ENCODE data around the gene FNTB.

FNTB gene

GRCh38 chr14:64993266-64993930, 6.7 kb downstream of the FNTB start:
- peaks cover 0 to 2% of the 10 kb centered on the region in 2 experiments for H3K36me3 ChIP-seq (ENCODE audit: control insufficient read depth in 1 of 2, insufficient read depth in 2 of 2, low read length in 2 of 2)
- H4K91ac ChIP-seq (ENCODE audit: low read depth, low read length): no peak overlapping the region
- no peak overlapping the region for H2AFZ ChIP-seq (ENCODE audit: insufficient read depth, low read length, poor library complexity)
- H3K4me1 ChIP-seq (ENCODE audit: control insufficient read depth in 1 of 2, insufficient read depth in 2 of 2, low read length in 2 of 2): peaks cover 0 to 2% of the 10 kb centered on the region in 2 experiments
- DNase-seq: no peak
- no peaks in the 10 kb centered on the region for H3K79me2 ChIP-seq (ENCODE audit: control insufficient read depth, insufficient read depth, low read length, poor library complexity)
- no peak overlapping the region for H3K18ac ChIP-seq (ENCODE audit: low read length)
- no peaks in the 10 kb centered on the region for H3K79me1 ChIP-seq (ENCODE audit: low read length)
- no peak overlapping the region for H4K8ac ChIP-seq (ENCODE audit: low read depth, low read length)
- no peak overlapping the region for H3K14ac ChIP-seq (ENCODE audit: low read length)
- no peak overlapping the region for H2BK120ac ChIP-seq (ENCODE audit: insufficient read depth, low read length, poor library complexity)
- H3K9me3 ChIP-seq (ENCODE audit: insufficient read depth, low read depth, low read length): no peaks in the 10 kb centered on the region
- H4K12ac ChIP-seq (ENCODE audit: low read depth, low read length): no peak overlapping the region
- no peak overlapping the region for H2AK5ac ChIP-seq (ENCODE audit: low read length)
- no peak overlapping the region for H2BK12ac ChIP-seq (ENCODE audit: low read length)
- no peak overlapping the region for H3K27ac ChIP-seq (ENCODE audit: low read depth, low read length)
- no peak overlapping the region for H3K4me2 ChIP-seq (ENCODE audit: low read length)
- WGBS (ENCODE audit: extremely low coverage, insufficient coverage, insufficient read length): no CpG with 5 or more reads among the region's 3 CpGs
- no peak overlapping the region for H3K23ac ChIP-seq (ENCODE audit: low read length)
- no peak overlapping the region for H3K4ac ChIP-seq (ENCODE audit: low read depth, low read length)
- no peak overlapping the region for H3K9ac ChIP-seq (ENCODE audit: low read length)
- no peaks in the 10 kb centered on the region for H3K27me3 ChIP-seq (ENCODE audit: insufficient read depth, low read length)
- no peak overlapping the region for H3K4me3 ChIP-seq (ENCODE audit: low read depth, low read length)
- H2BK5ac ChIP-seq (ENCODE audit: low read depth, low read length, poor library complexity): no peak overlapping the region

- 100% methylated on average over 1 of the region's 2 CpGs for WGBS (ENCODE audit: extremely low coverage, insufficient coverage, insufficient read length)
- Histone ChIP-seq H2BK120ac (ENCODE audit: insufficient read depth, low read length, poor library complexity) (no peak overlapping the region), H4K91ac (ENCODE audit: low read depth, low read length) (no peak overlapping the region), H3K4me2 (ENCODE audit: low read length) (no peak overlapping the region), H3K9me3 (ENCODE audit: insufficient read depth, low read depth, low read length) (no peaks in the 10 kb centered on the region), H3K4me1 (ENCODE audit: control insufficient read depth in 1 of 2, insufficient read depth in 2 of 2, low read length in 2 of 2) (peaks cover 0 to 2% of the 10 kb centered on the region in 2 experiments), H3K79me2 (ENCODE audit: control insufficient read depth, insufficient read depth, low read length, poor library complexity) (no peaks in the 10 kb centered on the region), H3K27me3 (ENCODE audit: insufficient read depth, low read length) (no peaks in the 10 kb centered on the region), H2AK5ac (ENCODE audit: low read length) (no peak overlapping the region), H3K14ac (ENCODE audit: low read length) (no peak overlapping the region), H3K27ac (ENCODE audit: low read depth, low read length) (no peak overlapping the region), H2BK12ac (ENCODE audit: low read length) (no peak overlapping the region), H3K4me3 (ENCODE audit: low read depth, low read length) (no peak overlapping the region), H2BK5ac (ENCODE audit: low read depth, low read length, poor library complexity) (no peak overlapping the region), H3K79me1 (ENCODE audit: low read length) (no peaks in the 10 kb centered on the region), H3K4ac (ENCODE audit: low read depth, low read length) (no peak overlapping the region), H3K36me3 (ENCODE audit: control insufficient read depth in 1 of 2, insufficient read depth in 2 of 2, low read length in 2 of 2) (peaks cover 0 to 2% of the 10 kb centered on the region in 2 experiments), H4K8ac (ENCODE audit: low read depth, low read length) (no peak overlapping the region), H4K12ac (ENCODE audit: low read depth, low read length) (no peak overlapping the region), H3K9ac (ENCODE audit: low read length) (no peak overlapping the region), H3K18ac (ENCODE audit: low read length) (no peak overlapping the region), H2AFZ (ENCODE audit: insufficient read depth, low read length, poor library complexity) (no peak overlapping the region), H3K23ac (ENCODE audit: low read length) (no peak overlapping the region)
- no peak for DNase-seq
Observed at GRCh38 chr14:64994540-64994939, 7.8 kb downstream of the FNTB start.

GRCh38 chr14:64995291-64995690, 8.6 kb downstream of the FNTB start:
- no peaks in the 10 kb centered on the region for H3K9me3 ChIP-seq (ENCODE audit: insufficient read depth, low read depth, low read length)
- no peaks in the 10 kb centered on the region for H3K79me1 ChIP-seq (ENCODE audit: low read length)
- H4K91ac ChIP-seq (ENCODE audit: low read depth, low read length): no peak overlapping the region
- H3K27me3 ChIP-seq (ENCODE audit: insufficient read depth, low read length): no peaks in the 10 kb centered on the region
- no peak overlapping the region for H3K4me3 ChIP-seq (ENCODE audit: low read depth, low read length)
- H3K36me3 ChIP-seq (ENCODE audit: control insufficient read depth in 1 of 2, insufficient read depth in 2 of 2, low read length in 2 of 2): peaks cover 0 to 2% of the 10 kb centered on the region in 2 experiments
- H4K8ac ChIP-seq (ENCODE audit: low read depth, low read length): no peak overlapping the region
- DNase-seq: peak; percentile 35 to 49
- H2BK120ac ChIP-seq (ENCODE audit: insufficient read depth, low read length, poor library complexity): no peak overlapping the region
- no peak overlapping the region for H3K14ac ChIP-seq (ENCODE audit: low read length)
- H3K27ac ChIP-seq (ENCODE audit: low read depth, low read length): no peak overlapping the region
- H3K9ac ChIP-seq (ENCODE audit: low read length): no peak overlapping the region
- no peak overlapping the region for H3K4me2 ChIP-seq (ENCODE audit: low read length)
- no peak overlapping the region for H3K23ac ChIP-seq (ENCODE audit: low read length)
- H4K12ac ChIP-seq (ENCODE audit: low read depth, low read length): no peak overlapping the region
- WGBS (ENCODE audit: extremely low coverage, insufficient coverage, insufficient read length): no CpG with 5 or more reads among the region's 3 CpGs
- no peak overlapping the region for H2BK5ac ChIP-seq (ENCODE audit: low read depth, low read length, poor library complexity)
- peaks cover 0 to 2% of the 10 kb centered on the region in 2 experiments for H3K4me1 ChIP-seq (ENCODE audit: control insufficient read depth in 1 of 2, insufficient read depth in 2 of 2, low read length in 2 of 2)
- H3K18ac ChIP-seq (ENCODE audit: low read length): no peak overlapping the region
- H3K79me2 ChIP-seq (ENCODE audit: control insufficient read depth, insufficient read depth, low read length, poor library complexity): no peaks in the 10 kb centered on the region
- no peak overlapping the region for H2AK5ac ChIP-seq (ENCODE audit: low read length)
- no peak overlapping the region for H2AFZ ChIP-seq (ENCODE audit: insufficient read depth, low read length, poor library complexity)
- no peak overlapping the region for H3K4ac ChIP-seq (ENCODE audit: low read depth, low read length)
- H2BK12ac ChIP-seq (ENCODE audit: low read length): no peak overlapping the region

- no CpG with 5 or more reads among the region's 7 CpGs for WGBS (ENCODE audit: extremely low coverage, insufficient coverage, insufficient read length)
- Histone ChIP-seq H4K91ac (ENCODE audit: low read depth, low read length) (no peak overlapping the region), H3K36me3 (ENCODE audit: control insufficient read depth in 1 of 2, insufficient read depth in 2 of 2, low read length in 2 of 2) (peaks cover 0 to 2% of the 10 kb centered on the region in 2 experiments), H3K14ac (ENCODE audit: low read length) (no peak overlapping the region), H2BK5ac (ENCODE audit: low read depth, low read length, poor library complexity) (no peak overlapping the region), H4K12ac (ENCODE audit: low read depth, low read length) (no peak overlapping the region), H2AK5ac (ENCODE audit: low read length) (no peak overlapping the region), H2BK12ac (ENCODE audit: low read length) (no peak overlapping the region), H3K27me3 (ENCODE audit: insufficient read depth, low read length) (no peaks in the 10 kb centered on the region), H3K18ac (ENCODE audit: low read length) (no peak overlapping the region), H3K9ac (ENCODE audit: low read length) (no peak overlapping the region), H2BK120ac (ENCODE audit: insufficient read depth, low read length, poor library complexity) (no peak overlapping the region), H3K27ac (ENCODE audit: low read depth, low read length) (no peak overlapping the region), H3K4me2 (ENCODE audit: low read length) (no peak overlapping the region), H3K4me1 (ENCODE audit: control insufficient read depth in 1 of 2, insufficient read depth in 2 of 2, low read length in 2 of 2) (peaks cover 0 to 2% of the 10 kb centered on the region in 2 experiments), H4K8ac (ENCODE audit: low read depth, low read length) (no peak overlapping the region), H3K79me1 (ENCODE audit: low read length) (no peaks in the 10 kb centered on the region), H3K23ac (ENCODE audit: low read length) (no peak overlapping the region), H3K79me2 (ENCODE audit: control insufficient read depth, insufficient read depth, low read length, poor library complexity) (no peaks in the 10 kb centered on the region), H3K9me3 (ENCODE audit: insufficient read depth, low read depth, low read length) (no peaks in the 10 kb centered on the region), H3K4me3 (ENCODE audit: low read depth, low read length) (no peak overlapping the region), H2AFZ (ENCODE audit: insufficient read depth, low read length, poor library complexity) (no peak overlapping the region), H3K4ac (ENCODE audit: low read depth, low read length) (no peak overlapping the region)
- peak in 1 of 2 donors; percentile 25 for DNase-seq
Observed at GRCh38 chr14:64997108-64997794, 10.6 kb downstream of the FNTB start.

Measured in trophoblast cell (in vitro differentiated cells and primary cell).